ES-I3 (cell line): Measurements from ENCODE around the gene CBX1.
"Not testable (repeated sequence)": the region's sequence is repeated elsewhere in the genome, so short reads cannot be mapped to it uniquely, and the experiment has no call there.

ENCODE experiments used
- H3K36me3 ChIP-seq: 2 replicates; pipeline ENCODE4 v1.6.1; 2013; ENCODE audit warnings: mild to moderate bottlenecking, low read length, control low read depth, moderate library complexity; ENCODE audit not compliant: insufficient read depth
- H3K4me1 ChIP-seq: 2 replicates; pipeline ENCODE4 v1.6.1; 2013; ENCODE audit warnings: mild to moderate bottlenecking, control low read depth, low read length; ENCODE audit not compliant: insufficient read depth
- H3K9ac ChIP-seq: 2 replicates; pipeline ENCODE4 v1.6.1; 2013; ENCODE audit warnings: low read depth, mild to moderate bottlenecking, low read length, moderate library complexity
- H3K9me3 ChIP-seq: 2 replicates; pipeline ENCODE4 v1.6.1; 2013; ENCODE audit warnings: mild to moderate bottlenecking, low read length, moderate library complexity; ENCODE audit not compliant: control insufficient read depth, insufficient read depth

Gene CBX1

GRCh38 chr17:48045316-48046001 is 55.8 kb downstream of the CBX1 start:
- H3K9me3 ChIP-seq: no peaks in the 10 kb centered on the region
- no peaks in the 10 kb centered on the region for H3K36me3 ChIP-seq
- peaks cover 12% of the 10 kb centered on the region; the same call in 1 of the 2 replicates for H3K4me1 ChIP-seq
- H3K9ac ChIP-seq: no peak overlapping the region

DNA sequence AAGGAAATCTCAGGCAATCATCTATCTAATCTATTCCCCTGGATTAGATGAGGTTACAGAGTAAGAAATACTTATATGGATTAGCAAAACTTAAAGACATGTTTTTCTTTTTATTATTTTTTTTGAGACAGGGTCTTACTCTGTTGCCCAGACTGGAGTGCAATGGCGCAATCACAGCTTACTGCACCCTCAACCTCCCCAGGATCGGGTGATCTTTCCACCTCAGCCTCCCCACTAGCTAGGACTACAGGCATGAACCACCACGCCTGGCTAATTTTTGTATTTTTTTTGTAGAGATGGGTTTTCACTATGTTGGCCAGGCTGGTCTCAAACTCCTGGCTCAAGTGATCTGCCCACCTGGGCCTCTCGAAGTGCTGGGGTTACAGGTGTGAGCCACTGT is 56.4 kb downstream of the CBX1 start:
- Histone ChIP-seq H3K9ac (no peak overlapping the region), H3K36me3 (no peaks in the 10 kb centered on the region), H3K9me3 (no peaks in the 10 kb centered on the region), H3K4me1 (peaks cover 11% of the 10 kb centered on the region; the same call in 1 of the 2 replicates)

GRCh38 chr17:48043176-48043575 is 58.1 kb downstream of the CBX1 start:
- H3K9me3 ChIP-seq: no peaks in the 10 kb centered on the region
- H3K9ac ChIP-seq: no peak overlapping the region
- no peaks in the 10 kb centered on the region for H3K36me3 ChIP-seq
- peaks cover 11% of the 10 kb centered on the region; the same call in 1 of the 2 replicates for H3K4me1 ChIP-seq

GRCh38 chr17:48038687-48039086 is 62.6 kb downstream of the CBX1 start:
- no peaks in the 10 kb centered on the region; the same call in 1 of the 2 replicates for H3K4me1 ChIP-seq
- H3K9me3 ChIP-seq: no peaks in the 10 kb centered on the region
- no peaks in the 10 kb centered on the region for H3K36me3 ChIP-seq
- H3K9ac ChIP-seq: no peak overlapping the region

GRCh38 chr17:48037838-48038323 is 63.4 kb downstream of the CBX1 start:
- Histone ChIP-seq H3K9me3 (no peaks in the 10 kb centered on the region), H3K4me1 (no peaks in the 10 kb centered on the region; the same call in 1 of the 2 replicates), H3K9ac (peak overlapping the region; percentile 13; the same call in 1 of the 2 replicates), H3K36me3 (no peaks in the 10 kb centered on the region)

DNA sequence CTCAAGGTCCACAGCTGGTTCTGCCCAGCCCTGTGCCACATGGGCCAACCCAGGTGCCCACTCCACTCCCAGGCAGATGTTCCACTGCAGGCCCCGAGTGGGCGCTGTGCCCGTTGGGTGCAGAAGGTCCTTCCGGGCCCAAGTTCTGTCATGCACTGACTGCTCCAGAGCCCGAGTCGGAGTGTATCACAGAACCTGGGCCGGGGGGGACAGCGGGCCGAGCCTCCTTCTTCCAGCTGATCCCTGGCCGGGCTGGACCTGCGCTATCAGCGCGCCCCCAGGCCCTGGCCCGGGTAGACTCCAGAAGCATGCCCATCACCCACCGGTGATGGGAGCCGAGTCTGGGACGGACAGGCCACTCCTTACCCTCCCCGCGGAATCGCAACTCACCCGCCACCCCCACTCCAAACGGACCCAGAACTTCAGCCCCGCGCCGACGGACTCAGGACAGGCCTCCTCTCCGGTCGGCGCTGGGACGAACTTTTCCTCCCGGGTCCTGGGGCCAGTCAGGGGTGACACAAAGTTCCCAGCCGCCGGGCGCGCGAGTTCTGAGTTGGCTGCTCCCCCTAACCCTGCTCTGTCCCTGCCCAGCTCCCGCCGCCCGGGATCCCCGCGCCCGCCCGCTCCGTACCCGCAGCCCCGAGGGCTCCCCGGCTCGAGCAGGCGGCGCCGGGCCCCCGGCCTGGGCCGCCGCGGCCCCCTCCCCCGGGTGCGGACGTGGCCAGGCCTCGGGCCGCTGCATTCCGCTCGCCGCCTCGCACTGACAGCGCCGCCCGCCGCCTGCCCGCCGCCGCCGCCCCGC is 64.0 kb downstream of the CBX1 start, which contains the start of gene COPZ2:
Gene COPZ2 (minus strand): TSS at position 762 of the 802 bp plus-strand sequence. CDS start 20 bp downstream, at position 742.
- H3K9me3 ChIP-seq: no peaks in the 10 kb centered on the region
- H3K9ac ChIP-seq: peak within 1 kb of the TSS; percentile 68; the same call in 1 of the 2 replicates
- H3K4me1 ChIP-seq: no peaks in the 10 kb centered on the region; the same call in 1 of the 2 replicates
- no peaks in the 10 kb centered on the region for H3K36me3 ChIP-seq

- Histone ChIP-seq H3K36me3 (no peaks in the 10 kb centered on the region), H3K9me3 (no peaks in the 10 kb centered on the region), H3K4me1 (no peaks in the 10 kb centered on the region; the same call in 1 of the 2 replicates), H3K9ac (peak overlapping the region; percentile 68; the same call in 1 of the 2 replicates)
These were observed 64.6 kb downstream of the CBX1 start for GRCh38 chr17:48036693-48037035.

GRCh38 chr17:48034734-48035133 is 66.5 kb downstream of the CBX1 start:
- H3K9me3 ChIP-seq, H3K4me1 ChIP-seq, H3K36me3 ChIP-seq, H3K9ac ChIP-seq: not testable (repeated sequence)

DNA sequence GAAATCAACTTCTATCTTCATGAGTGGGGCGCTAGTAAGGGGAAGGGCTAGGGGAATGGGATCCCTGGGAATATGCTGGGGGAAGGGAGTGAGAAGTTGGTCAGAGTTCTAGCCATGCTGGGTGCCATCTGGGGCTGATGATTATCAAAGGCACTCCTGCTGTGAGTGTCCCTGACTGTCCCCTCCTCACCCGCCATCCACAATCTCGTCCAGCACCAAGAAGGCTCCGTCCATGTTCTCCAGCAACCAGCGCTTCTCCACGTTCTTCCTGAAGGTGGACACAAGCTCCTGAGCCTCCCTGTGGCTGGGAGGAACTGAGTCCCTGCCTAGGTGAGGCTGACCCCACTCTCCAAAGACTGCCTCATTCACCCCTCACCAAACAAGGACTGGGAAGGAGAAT is 69.3 kb downstream of the CBX1 start:
- H3K36me3 ChIP-seq: no peaks in the 10 kb centered on the region
- peaks cover under 1% of the 10 kb centered on the region; the same call in 1 of the 2 replicates for H3K4me1 ChIP-seq
- H3K9me3 ChIP-seq: no peaks in the 10 kb centered on the region
- H3K9ac ChIP-seq: no peak overlapping the region

DNA sequence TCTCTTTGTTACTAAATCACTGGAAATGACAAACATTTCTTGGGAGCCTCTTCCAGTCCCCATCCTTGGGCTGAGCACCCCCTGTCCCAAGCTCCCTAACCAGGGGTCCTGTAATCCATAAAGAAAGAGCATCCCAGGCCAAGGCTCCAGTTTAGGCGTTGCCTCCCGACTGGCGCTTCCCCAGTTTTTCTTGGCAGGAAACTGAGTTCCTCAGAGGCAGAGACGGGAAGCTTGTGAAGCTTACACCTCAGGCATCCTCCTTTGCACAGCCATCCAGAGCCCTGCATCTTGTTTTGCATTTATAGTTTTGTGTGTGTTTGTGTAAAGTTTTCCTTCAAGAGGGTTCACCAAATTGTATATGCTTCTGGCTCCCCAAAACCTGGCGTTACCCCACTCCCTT is 70.7 kb downstream of the CBX1 start:
- Histone ChIP-seq H3K36me3 (no peaks in the 10 kb centered on the region), H3K4me1 (peaks cover 6% of the 10 kb centered on the region; the same call in 1 of the 2 replicates), H3K9ac (no peak overlapping the region), H3K9me3 (no peaks in the 10 kb centered on the region)

DNA sequence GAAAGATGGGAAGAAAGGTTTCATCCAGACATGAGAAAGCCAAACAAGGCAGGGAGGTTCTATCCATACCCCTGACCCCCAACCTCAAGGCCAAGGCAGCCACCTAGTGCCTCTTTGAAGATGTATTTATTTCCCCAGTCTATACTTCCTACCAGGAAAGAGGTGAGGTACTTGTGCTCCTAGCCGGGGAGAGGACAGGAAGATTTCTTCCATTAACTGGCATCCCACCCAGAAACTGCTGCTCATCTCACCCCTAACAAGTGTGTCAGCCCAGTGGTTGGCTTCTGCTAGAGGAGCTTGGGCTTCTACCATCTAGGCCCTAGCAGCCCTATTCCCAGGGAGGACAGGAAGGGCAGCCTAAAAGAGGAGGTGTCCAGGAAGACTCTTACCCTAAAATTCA is 72.5 kb downstream of the CBX1 start:
- H3K9ac ChIP-seq: no peak overlapping the region
- H3K4me1 ChIP-seq: peaks cover 6% of the 10 kb centered on the region; the same call in 1 of the 2 replicates
- H3K9me3 ChIP-seq: no peaks in the 10 kb centered on the region
- no peaks in the 10 kb centered on the region for H3K36me3 ChIP-seq

GRCh38 chr17:48027322-48027981 is 73.8 kb downstream of the CBX1 start:
- Histone ChIP-seq H3K9ac (no peak overlapping the region), H3K9me3 (no peaks in the 10 kb centered on the region), H3K36me3 (no peaks in the 10 kb centered on the region), H3K4me1 (peaks cover 9% of the 10 kb centered on the region; the same call in 1 of the 2 replicates)

GRCh38 chr17:48026502-48027321 is 74.6 kb downstream of the CBX1 start:
- no peaks in the 10 kb centered on the region for H3K9me3 ChIP-seq
- H3K36me3 ChIP-seq: no peaks in the 10 kb centered on the region
- peak overlapping the region; percentile 59; the same call in 1 of the 2 replicates for H3K9ac ChIP-seq
- peaks cover 9% of the 10 kb centered on the region; the same call in 1 of the 2 replicates for H3K4me1 ChIP-seq
